GM19463 (cell line): ENCODE results near the gene TRIM8.
"Not testable (repeated sequence)": the region's sequence is repeated elsewhere in the genome, so short reads cannot be mapped to it uniquely, and the experiment has no call there.

Source experiments
- ATAC-seq: cut with Tn5 transposase; IDR thresholded peaks from one replicate; pipeline ENCODE4 v1.9.1; 2021; ENCODE audit warnings: mild to moderate bottlenecking, moderate library complexity; ENCODE audit not compliant: unreplicated experiment

TRIM8 gene

GRCh38 chr10:102648889-102649796 lies 4.9 kb downstream of the TRIM8 start:
- ATAC-seq: no peak

- no peak for ATAC-seq
These were observed 5.7 kb downstream of the TRIM8 start for GRCh38 chr10:102649797-102650654.

GRCh38 chr10:102650655-102651454 lies 6.6 kb downstream of the TRIM8 start:
- no peak for ATAC-seq

- ATAC-seq: no peak
These were observed 7.3 kb downstream of the TRIM8 start for GRCh38 chr10:102651455-102652169.

GRCh38 chr10:102652170-102652916 lies 8.1 kb downstream of the TRIM8 start:
- ATAC-seq: peak; percentile 42

- no peak for ATAC-seq
These were observed 8.8 kb downstream of the TRIM8 start for GRCh38 chr10:102653060-102653459.

GRCh38 chr10:102654566-102654965 lies 10.3 kb downstream of the TRIM8 start:
- no peak for ATAC-seq

GRCh38 chr10:102654969-102655368 lies 10.7 kb downstream of the TRIM8 start:
- no peak for ATAC-seq

- ATAC-seq: no peak
These were observed 11.7 kb downstream of the TRIM8 start for GRCh38 chr10:102656026-102656425.

GRCh38 chr10:102656791-102657371 lies 12.6 kb downstream of the TRIM8 start:
- no peak for ATAC-seq

- ATAC-seq: no peak
These were observed 13.2 kb downstream of the TRIM8 start for GRCh38 chr10:102657451-102657850.

GRCh38 chr10:102657984-102658724 lies 13.9 kb downstream of the TRIM8 start:
- ATAC-seq: no peak

GRCh38 chr10:102658802-102659201 lies 14.5 kb downstream of the TRIM8 start:
- ATAC-seq: no peak

GRCh38 chr10:102660888-102661657 lies 16.8 kb downstream of the TRIM8 start:
- ATAC-seq: peak; percentile 87

- peak; percentile 6 for ATAC-seq
These were observed 17.4 kb downstream of the TRIM8 start for GRCh38 chr10:102661658-102662028.

GRCh38 chr10:102665904-102666509 lies 21.7 kb downstream of the TRIM8 start:
- no peak for ATAC-seq

GRCh38 chr10:102667411-102667810 lies 23.1 kb downstream of the TRIM8 start:
- ATAC-seq: not testable (repeated sequence)
